ENCODE measurements around the gene OR4A47. TPM values are rescaled to one million over a fixed set of nuclear protein-coding genes. Genes with fewer than 3 reads are reported as not detected.
"Not testable (repeated sequence)": the region's sequence is repeated elsewhere in the genome, so short reads cannot be mapped to it uniquely, and the experiment has no call there.

The OR4A47 gene
- not detected for polyA plus RNA-seq (2013, experiment 1 of 4)
- not detected for polyA plus RNA-seq (2013, experiment 2 of 4)
- polyA plus RNA-seq (2013, experiment 3 of 4), result not detected
- not detected for polyA plus RNA-seq (2013, experiment 4 of 4)

- not testable (repeated sequence) for H3K4me3 ChIP-seq (ENCODE audit: insufficient read depth, low read depth, low read length); H3K27ac ChIP-seq (ENCODE audit: insufficient read depth, low read depth, low read length, poor library complexity, severe bottlenecking); H3K27me3 ChIP-seq (ENCODE audit: control insufficient read depth, insufficient read depth, low read length, poor library complexity, severe bottlenecking); H3K9me3 ChIP-seq (ENCODE audit: control insufficient read depth, low read length); H3K4me1 ChIP-seq (ENCODE audit: control insufficient read depth, insufficient read depth, low read length); H3K36me3 ChIP-seq (ENCODE audit: control insufficient read depth, insufficient read depth, low read length)
These were observed at the start of gene OR4A47 for GRCh38 chr11:48488493-48488892. Gene OR4A47, plus strand, starts transcription at chr11:48488793. Its CDS starts 0 bp downstream, at chr11:48488793.

DNA sequence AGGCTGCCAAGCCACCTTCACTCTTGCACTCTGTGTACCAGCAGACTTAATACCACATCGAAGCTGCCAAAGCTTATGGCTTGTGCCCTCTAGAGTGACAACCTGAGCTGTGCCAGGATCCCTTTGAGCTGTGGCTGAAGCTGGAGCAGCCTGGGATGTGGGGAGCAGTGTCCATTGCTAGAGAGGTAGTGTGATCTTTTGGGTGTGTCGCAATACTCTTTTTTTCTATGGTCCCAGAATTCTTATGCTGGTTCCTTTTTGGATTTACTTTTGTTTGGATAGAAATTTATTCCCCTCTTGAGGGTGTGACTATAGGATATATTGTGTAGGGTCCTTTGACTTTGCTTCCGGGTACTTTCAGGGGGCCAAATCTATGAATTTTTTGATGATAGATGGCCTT lies 32.7 kb upstream of the OR4A47 start:
- not testable (repeated sequence) for H3K36me3 ChIP-seq (ENCODE audit: control insufficient read depth, insufficient read depth, low read length); H3K4me1 ChIP-seq (ENCODE audit: control insufficient read depth, insufficient read depth, low read length); H3K4me3 ChIP-seq (ENCODE audit: insufficient read depth, low read depth, low read length); H3K9me3 ChIP-seq (ENCODE audit: control insufficient read depth, low read length); H3K27me3 ChIP-seq (ENCODE audit: control insufficient read depth, insufficient read depth, low read length, poor library complexity, severe bottlenecking); H3K27ac ChIP-seq (ENCODE audit: insufficient read depth, low read depth, low read length, poor library complexity, severe bottlenecking)
- WGBS, 2 experiments, result 56 to 61% methylated on average over 3 of the region's 3 CpGs

DNA sequence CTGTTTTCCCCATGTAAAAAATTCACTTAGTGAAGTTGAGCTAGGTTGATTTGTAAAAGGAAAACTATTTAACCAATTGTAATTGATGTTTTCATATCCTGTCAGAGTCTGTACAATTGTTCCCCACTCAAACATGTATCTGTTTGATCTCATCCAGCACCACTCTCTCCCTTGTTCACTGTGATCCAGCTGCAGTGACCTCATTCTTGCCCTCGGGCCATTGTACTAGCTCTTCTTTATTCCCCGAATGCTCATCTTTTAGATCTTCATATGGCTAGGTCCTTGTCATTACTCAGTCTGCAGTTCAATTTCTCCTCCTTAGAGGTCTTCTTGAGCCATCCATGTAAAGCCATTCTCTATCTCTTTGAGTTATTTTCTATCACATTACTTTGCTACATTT lies 14.6 kb upstream of the OR4A47 start:
- not testable (repeated sequence) for H3K4me3 ChIP-seq (ENCODE audit: insufficient read depth, low read depth, low read length); H3K9me3 ChIP-seq (ENCODE audit: control insufficient read depth, low read length); H3K27ac ChIP-seq (ENCODE audit: insufficient read depth, low read depth, low read length, poor library complexity, severe bottlenecking); H3K27me3 ChIP-seq (ENCODE audit: control insufficient read depth, insufficient read depth, low read length, poor library complexity, severe bottlenecking); H3K36me3 ChIP-seq (ENCODE audit: control insufficient read depth, insufficient read depth, low read length); H3K4me1 ChIP-seq (ENCODE audit: control insufficient read depth, insufficient read depth, low read length)
- WGBS, 2 experiments, result 77 to 82% methylated on average over 2 of the region's 2 CpGs

DNA sequence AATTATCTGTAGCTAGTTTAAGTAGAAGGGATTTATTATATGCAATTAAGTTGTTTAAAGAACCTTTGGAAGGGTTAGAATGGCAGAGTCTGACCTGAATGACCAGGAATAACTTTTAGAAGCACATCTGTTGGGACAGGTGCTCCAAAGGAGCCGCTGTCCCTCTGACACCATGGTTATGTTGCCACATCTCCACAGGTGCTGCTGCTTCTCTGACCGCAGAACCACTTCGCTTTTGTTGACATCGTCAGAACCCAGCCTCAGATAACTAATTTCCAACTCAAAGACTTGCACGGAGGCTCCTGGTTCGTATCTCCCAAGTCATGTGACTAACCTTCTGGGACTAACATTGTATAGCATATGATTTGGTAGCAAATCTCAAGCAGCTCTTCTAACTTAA lies 13.9 kb upstream of the OR4A47 start:
- not testable (repeated sequence) for H3K27me3 ChIP-seq (ENCODE audit: control insufficient read depth, insufficient read depth, low read length, poor library complexity, severe bottlenecking); H3K4me3 ChIP-seq (ENCODE audit: insufficient read depth, low read depth, low read length); H3K27ac ChIP-seq (ENCODE audit: insufficient read depth, low read depth, low read length, poor library complexity, severe bottlenecking); H3K4me1 ChIP-seq (ENCODE audit: control insufficient read depth, insufficient read depth, low read length); H3K36me3 ChIP-seq (ENCODE audit: control insufficient read depth, insufficient read depth, low read length); H3K9me3 ChIP-seq (ENCODE audit: control insufficient read depth, low read length)
- 75 to 82% methylated on average over 4 of the region's 6 CpGs for WGBS, 2 experiments

GRCh38 chr11:48506169-48506568 lies 17.6 kb downstream of the OR4A47 start:
- not testable (repeated sequence) for H3K27ac ChIP-seq (ENCODE audit: insufficient read depth, low read depth, low read length, poor library complexity, severe bottlenecking); H3K27me3 ChIP-seq (ENCODE audit: control insufficient read depth, insufficient read depth, low read length, poor library complexity, severe bottlenecking); H3K36me3 ChIP-seq (ENCODE audit: control insufficient read depth, insufficient read depth, low read length); H3K9me3 ChIP-seq (ENCODE audit: control insufficient read depth, low read length); H3K4me3 ChIP-seq (ENCODE audit: insufficient read depth, low read depth, low read length); H3K4me1 ChIP-seq (ENCODE audit: control insufficient read depth, insufficient read depth, low read length)

DNA sequence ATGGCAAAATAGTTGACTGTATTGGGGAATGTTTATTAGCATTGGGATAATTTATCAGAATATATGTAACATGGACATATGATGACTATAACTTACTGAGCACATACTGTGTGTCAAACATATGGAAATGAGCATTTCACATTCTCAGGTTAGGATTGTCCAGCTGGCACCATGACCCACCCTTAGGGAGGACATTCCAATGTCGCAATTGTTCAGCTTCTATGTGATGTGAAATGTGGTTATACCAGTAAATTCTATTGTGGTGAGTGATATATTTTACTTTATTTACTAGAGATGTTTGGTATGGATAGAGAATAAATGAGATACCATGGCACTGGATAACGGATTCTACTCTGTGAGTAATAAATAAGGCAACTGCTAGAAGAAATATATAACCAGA lies 50.4 kb downstream of the OR4A47 start:
- no peaks in the 10 kb centered on the region for H3K4me1 ChIP-seq (ENCODE audit: control insufficient read depth, insufficient read depth, low read length)
- H3K9me3 ChIP-seq (ENCODE audit: control insufficient read depth, low read length), result peaks cover 8% of the 10 kb centered on the region
- H3K36me3 ChIP-seq (ENCODE audit: control insufficient read depth, insufficient read depth, low read length), result no peaks in the 10 kb centered on the region
- WGBS, 2 experiments, result 70 to 90% methylated on average over 1 to 2 of the region's 2 CpGs
- H3K27ac ChIP-seq (ENCODE audit: insufficient read depth, low read depth, low read length, poor library complexity, severe bottlenecking), result no peak overlapping the region
- no peak overlapping the region for H3K4me3 ChIP-seq (ENCODE audit: insufficient read depth, low read depth, low read length)
- no peaks in the 10 kb centered on the region for H3K27me3 ChIP-seq (ENCODE audit: control insufficient read depth, insufficient read depth, low read length, poor library complexity, severe bottlenecking)

Measured in ectodermal cell (in vitro differentiated cells).